ENCODE measurements around the gene SOBP. TPM values are rescaled to one million over a fixed set of nuclear protein-coding genes. Genes with fewer than 3 reads are reported as not detected.

Gene SOBP
- total and polyA plus RNA-seq, 2 experiments from 2014 or later: 1.5 to 3.0 TPM

DNA sequence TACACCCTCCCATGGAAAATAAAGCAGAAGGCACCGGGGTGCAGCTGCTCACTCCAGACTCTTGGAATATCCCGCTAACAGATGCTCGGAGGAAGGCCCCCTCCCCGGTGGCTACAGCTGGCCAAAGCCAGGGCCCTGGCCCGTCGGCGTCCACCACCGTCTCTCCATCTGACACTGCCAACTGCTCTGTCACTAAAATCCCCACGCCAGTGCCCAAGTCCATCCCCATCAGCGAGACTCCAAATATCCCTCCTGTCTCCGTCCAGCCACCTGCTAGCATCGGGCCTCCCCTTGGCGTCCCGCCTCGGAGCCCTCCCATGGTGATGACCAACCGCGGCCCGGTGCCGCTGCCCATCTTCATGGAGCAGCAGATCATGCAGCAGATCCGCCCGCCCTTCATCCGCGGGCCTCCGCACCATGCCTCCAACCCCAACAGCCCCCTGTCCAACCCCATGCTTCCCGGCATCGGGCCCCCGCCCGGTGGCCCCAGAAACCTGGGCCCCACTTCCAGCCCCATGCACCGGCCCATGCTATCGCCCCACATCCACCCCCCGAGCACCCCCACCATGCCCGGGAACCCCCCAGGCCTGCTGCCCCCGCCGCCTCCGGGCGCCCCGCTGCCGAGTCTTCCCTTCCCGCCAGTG lies 143.9 kb downstream of the SOBP start:
- TF ChIP-seq ZNF114 (CRISPR knock-in tag; IDR thresholded peaks at IDR 0.05): no peak
- TF ChIP-seq POLR2AphosphoS5 (IDR thresholded peaks at IDR 0.05; ENCODE audit: low read depth): no peak
- TF ChIP-seq CTCF (conservative IDR thresholded peaks at IDR 0.05; ENCODE audit: low read depth in 2 of 2): no peak
- TF ChIP-seq ETS1 (IDR thresholded peaks at IDR 0.05): no peak
- TF ChIP-seq, protein P1, sequence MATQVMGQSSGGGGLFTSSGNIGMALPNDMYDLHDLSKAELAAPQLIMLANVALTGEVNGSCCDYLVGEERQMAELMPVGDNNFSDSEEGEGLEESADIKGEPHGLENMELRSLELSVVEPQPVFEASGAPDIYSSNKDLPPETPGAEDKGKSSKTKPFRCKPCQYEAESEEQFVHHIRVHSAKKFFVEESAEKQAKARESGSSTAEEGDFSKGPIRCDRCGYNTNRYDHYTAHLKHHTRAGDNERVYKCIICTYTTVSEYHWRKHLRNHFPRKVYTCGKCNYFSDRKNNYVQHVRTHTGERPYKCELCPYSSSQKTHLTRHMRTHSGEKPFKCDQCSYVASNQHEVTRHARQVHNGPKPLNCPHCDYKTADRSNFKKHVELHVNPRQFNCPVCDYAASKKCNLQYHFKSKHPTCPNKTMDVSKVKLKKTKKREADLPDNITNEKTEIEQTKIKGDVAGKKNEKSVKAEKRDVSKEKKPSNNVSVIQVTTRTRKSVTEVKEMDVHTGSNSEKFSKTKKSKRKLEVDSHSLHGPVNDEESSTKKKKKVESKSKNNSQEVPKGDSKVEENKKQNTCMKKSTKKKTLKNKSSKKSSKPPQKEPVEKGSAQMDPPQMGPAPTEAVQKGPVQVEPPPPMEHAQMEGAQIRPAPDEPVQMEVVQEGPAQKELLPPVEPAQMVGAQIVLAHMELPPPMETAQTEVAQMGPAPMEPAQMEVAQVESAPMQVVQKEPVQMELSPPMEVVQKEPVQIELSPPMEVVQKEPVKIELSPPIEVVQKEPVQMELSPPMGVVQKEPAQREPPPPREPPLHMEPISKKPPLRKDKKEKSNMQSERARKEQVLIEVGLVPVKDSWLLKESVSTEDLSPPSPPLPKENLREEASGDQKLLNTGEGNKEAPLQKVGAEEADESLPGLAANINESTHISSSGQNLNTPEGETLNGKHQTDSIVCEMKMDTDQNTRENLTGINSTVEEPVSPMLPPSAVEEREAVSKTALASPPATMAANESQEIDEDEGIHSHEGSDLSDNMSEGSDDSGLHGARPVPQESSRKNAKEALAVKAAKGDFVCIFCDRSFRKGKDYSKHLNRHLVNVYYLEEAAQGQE (IDR thresholded peaks at IDR 0.05; ENCODE audit: unreplicated experiment): no peak
- TF ChIP-seq EZH2 (IDR thresholded peaks at IDR 0.05; ENCODE audit: low read depth, unreplicated experiment): no peak
- no peak for TF ChIP-seq CREB1 (CRISPR knock-in tag; IDR thresholded peaks at IDR 0.05; ENCODE audit: low read depth)
- TF ChIP-seq JUNB (IDR thresholded peaks at IDR 0.05; ENCODE audit: unreplicated experiment): no peak
- TF ChIP-seq STAT1 (IDR thresholded peaks at IDR 0.05; ENCODE audit: unreplicated experiment): no peak
- TF ChIP-seq ZNF462 (CRISPR knock-in tag; IDR thresholded peaks at IDR 0.05): no peak
- no peak for TF ChIP-seq NANOG (IDR thresholded peaks at IDR 0.05; ENCODE audit: borderline replicate concordance)
- no peak for TF ChIP-seq ZNF331 (CRISPR knock-in tag; IDR thresholded peaks at IDR 0.05; ENCODE audit: low read depth)
- TF ChIP-seq EZH2phosphoT487 (IDR thresholded peaks at IDR 0.05; ENCODE audit: unreplicated experiment): no peak
- Mint-ChIP-seq H3K27me3 (ENCODE audit: insufficient read depth, low read depth, poor library complexity) (peaks cover 27% of the 10 kb centered on the region), H3K4me1 (peaks cover 21% of the 10 kb centered on the region), H3K36me3 (ENCODE audit: low read depth) (no peaks in the 10 kb centered on the region), H3K27ac (no peak overlapping the region), H3K9me3 (no peaks in the 10 kb centered on the region), H3K4me3 (peak overlapping the region; percentile 72)
- Histone ChIP-seq H4K20me1 (replicated peaks; ENCODE audit: insufficient read depth) (no peaks in the 10 kb centered on the region), H3K27me3 (ENCODE audit: insufficient read depth) (peaks cover 43% of the 10 kb centered on the region), H3K9me2 (ENCODE audit: insufficient read depth) (no peaks in the 10 kb centered on the region), H3K4me3 (peak overlapping the region; percentile 71), H3K79me2 (replicated peaks; ENCODE audit: insufficient read depth) (no peaks in the 10 kb centered on the region), H3K27ac (ENCODE audit: low read depth) (no peak overlapping the region), H3K4me2 (peak overlapping the region; percentile 85), H3F3A (replicated peaks; ENCODE audit: low read depth) (peaks cover 12% of the 10 kb centered on the region; the same call in 1 of the 2 replicates), H2AFZ (peak overlapping the region; percentile 76; the same call in 1 of the 2 replicates), H3K36me3 (ENCODE audit: insufficient read depth) (no peaks in the 10 kb centered on the region), H3K4me1 (ENCODE audit: insufficient read depth) (peaks cover 7% of the 10 kb centered on the region)
- ATAC-seq: peak; percentile 46
- DNase-seq (ENCODE audit: low spot score): peak; percentile 45
